ENCODE results near the gene INSIG2. TPM values are rescaled to one million over a fixed set of nuclear protein-coding genes. Genes with fewer than 3 reads are reported as not detected.
"Not testable (repeated sequence)": the region's sequence is repeated elsewhere in the genome, so short reads cannot be mapped to it uniquely, and the experiment has no call there.

The INSIG2 gene
- total RNA-seq, 4 donors from 2014 or later: 9.4 to 18.4 (median 13.5) TPM

GRCh38 chr2:118090387-118091139 is 2.3 kb downstream of the INSIG2 start:
- intact Hi-C loops (cut with DNase I): loop anchor here (5.0 kb wide), 1 partner anchor 97 kb away; no protein-coding TSS in a partner anchor
- Histone ChIP-seq H3K27me3 (no peaks in the 10 kb centered on the region), H3K9me3 (no peaks in the 10 kb centered on the region), H3K4me1 (peaks cover 17 to 25% (median 18%) of the 10 kb centered on the region in 4 donors), H3K27ac (replicated peaks in 1 of 4) (no peak overlapping the region), H3K4me3 (no peak overlapping the region), H3K36me3 (no peaks in the 10 kb centered on the region)
- no peak for DNase-seq (ENCODE audit: extremely low spot score)
- TF ChIP-seq POLR2A (IDR thresholded peaks at IDR 0.05; ENCODE audit: low read depth) (no peak), CTCF (IDR thresholded peaks at IDR 0.05) (no peak), POLR2AphosphoS5 (IDR thresholded peaks at IDR 0.05) (no peak), EP300 (IDR thresholded peaks at IDR 0.05) (no peak)
- WGBS: 87% methylated on average over 5 of the region's 5 CpGs

DNA sequence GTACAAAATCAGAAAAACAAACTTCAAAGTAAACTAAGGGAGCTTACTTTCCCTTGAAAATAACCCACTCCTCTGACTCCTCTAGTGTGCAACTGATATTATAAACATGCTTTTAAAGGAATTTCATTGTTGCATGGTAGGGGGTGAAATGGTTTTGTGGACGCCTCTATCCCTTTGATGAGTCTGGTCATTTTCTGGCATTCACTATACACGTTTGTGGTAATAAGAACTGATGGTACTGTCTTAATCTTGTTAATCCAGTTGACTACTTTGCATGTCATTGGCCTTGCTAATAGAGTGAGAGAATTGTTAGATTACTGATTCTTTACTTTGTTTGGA is 2.8 kb downstream of the INSIG2 start:
- Histone ChIP-seq H3K27ac (replicated peaks in 1 of 4) (no peak overlapping the region), H3K4me1 (peaks cover 17 to 25% (median 18%) of the 10 kb centered on the region in 4 donors), H3K27me3 (no peaks in the 10 kb centered on the region), H3K9me3 (no peaks in the 10 kb centered on the region), H3K36me3 (no peaks in the 10 kb centered on the region), H3K4me3 (no peak overlapping the region)
- intact Hi-C loops (cut with DNase I): loop anchor here (5.0 kb wide), 1 partner anchor 96 kb away; no protein-coding TSS in a partner anchor
- no peak for DNase-seq (ENCODE audit: extremely low spot score)
- no peak for TF ChIP-seq POLR2A (IDR thresholded peaks at IDR 0.05; ENCODE audit: low read depth)
- no peak for TF ChIP-seq POLR2AphosphoS5 (IDR thresholded peaks at IDR 0.05)
- TF ChIP-seq CTCF (IDR thresholded peaks at IDR 0.05): no peak
- TF ChIP-seq EP300 (IDR thresholded peaks at IDR 0.05): no peak
- WGBS: 88% methylated on average over 2 of the region's 2 CpGs

DNA sequence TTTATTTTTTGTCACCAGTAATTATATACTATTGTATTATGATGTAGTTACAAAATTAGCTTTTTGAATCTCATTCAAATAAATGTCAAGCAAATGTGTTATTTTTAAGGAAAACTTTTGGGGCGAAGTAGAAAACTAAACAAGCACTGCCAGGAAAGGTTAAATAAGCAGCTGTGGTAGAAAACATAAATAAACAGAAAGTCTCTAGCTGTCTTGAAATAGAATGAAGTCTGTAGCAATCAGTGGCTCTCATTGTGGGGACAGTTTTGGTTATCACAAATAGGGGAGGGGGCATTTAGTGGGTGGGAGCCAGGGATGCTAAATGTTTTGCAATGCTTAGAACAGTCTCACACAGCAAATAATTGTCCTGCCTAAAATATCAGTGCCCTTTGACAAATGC is 3.4 kb downstream of the INSIG2 start:
- no peak for DNase-seq (ENCODE audit: extremely low spot score)
- Histone ChIP-seq H3K4me3 (no peak overlapping the region), H3K4me1 (peaks cover 17 to 25% (median 18%) of the 10 kb centered on the region in 4 donors), H3K9me3 (no peaks in the 10 kb centered on the region), H3K27ac (replicated peaks in 1 of 4) (no peak overlapping the region), H3K27me3 (no peaks in the 10 kb centered on the region), H3K36me3 (peaks cover 0 to 4% (median 3%) of the 10 kb centered on the region in 4 donors)
- intact Hi-C loops (cut with DNase I): loop anchor here (5.0 kb wide), 1 partner anchor 96 kb away; no protein-coding TSS in a partner anchor
- no peak for TF ChIP-seq EP300 (IDR thresholded peaks at IDR 0.05)
- no peak for TF ChIP-seq POLR2A (IDR thresholded peaks at IDR 0.05; ENCODE audit: low read depth)
- TF ChIP-seq POLR2AphosphoS5 (IDR thresholded peaks at IDR 0.05): no peak
- no peak for TF ChIP-seq CTCF (IDR thresholded peaks at IDR 0.05)
- 47% methylated on average over 1 of the region's 1 CpG for WGBS

DNA sequence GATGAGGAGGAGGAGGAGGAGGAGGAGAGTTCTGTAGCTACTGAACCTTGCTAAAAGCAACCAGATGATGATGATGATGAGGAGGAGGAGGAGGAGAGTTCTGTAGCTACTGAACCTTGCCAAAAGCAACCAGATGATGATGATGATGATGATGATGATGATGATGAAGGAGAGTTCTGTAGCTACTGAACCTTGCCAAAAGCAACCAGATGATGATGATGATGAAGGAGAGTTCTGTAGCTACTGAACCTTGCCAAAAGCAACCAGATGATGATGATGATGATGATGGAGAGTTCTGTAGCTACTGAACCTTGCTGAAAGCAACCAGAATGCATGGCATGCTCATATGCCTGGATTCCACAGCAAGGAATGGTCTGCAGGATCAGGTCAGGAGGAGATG is 5.8 kb downstream of the INSIG2 start:
- not testable (repeated sequence) for H3K27ac ChIP-seq (replicated peaks in 1 of 4); DNase-seq (ENCODE audit: extremely low spot score); H3K9me3 ChIP-seq; H3K4me3 ChIP-seq; H3K27me3 ChIP-seq
- peaks cover 0 to 20% (median 13%) of the 10 kb centered on the region in 4 donors for H3K36me3 ChIP-seq
- peaks cover 12 to 21% (median 17%) of the 10 kb centered on the region in 4 donors for H3K4me1 ChIP-seq
- intact Hi-C loops (cut with DNase I): loop anchor here (5.0 kb wide), 1 partner anchor 93 kb away; no protein-coding TSS in a partner anchor

GRCh38 chr2:118094503-118094902 is 6.2 kb downstream of the INSIG2 start:
- TF ChIP-seq EP300 (IDR thresholded peaks at IDR 0.05) (no peak), CTCF (IDR thresholded peaks at IDR 0.05) (no peak), POLR2AphosphoS5 (IDR thresholded peaks at IDR 0.05) (no peak), POLR2A (IDR thresholded peaks at IDR 0.05; ENCODE audit: low read depth) (no peak)
- no peak for DNase-seq (ENCODE audit: extremely low spot score)
- H3K36me3 ChIP-seq: peaks cover 0 to 20% (median 13%) of the 10 kb centered on the region in 4 donors
- no peaks in the 10 kb centered on the region for H3K27me3 ChIP-seq
- WGBS: 90% methylated on average over 2 of the region's 2 CpGs
- intact Hi-C loops (cut with DNase I): loop anchor here (5.0 kb wide), 1 partner anchor 93 kb away; no protein-coding TSS in a partner anchor
- H3K9me3 ChIP-seq: no peaks in the 10 kb centered on the region
- no peak overlapping the region for H3K27ac ChIP-seq (replicated peaks in 1 of 4)
- H3K4me1 ChIP-seq: peaks cover 8 to 17% (median 13%) of the 10 kb centered on the region in 4 donors
- H3K4me3 ChIP-seq: no peak overlapping the region
